NK-92 (cell line): ENCODE data around the gene RGPD3.
"Not testable (repeated sequence)": the region's sequence is repeated elsewhere in the genome, so short reads cannot be mapped to it uniquely, and the experiment has no call there.

ENCODE experiments used
- DNase-seq: peaks from one replicate; lab custom pipeline; 2025; ENCODE audit not compliant: unreplicated experiment; lab: John Stamatoyannopoulos, UW

RGPD3 gene

GRCh38 chr2:106468107-106468506, at the start of gene RGPD3:
Gene RGPD3 (minus strand): TSS chr2:106468413. CDS start chr2:106468288, 125 bp downstream.
- not testable (repeated sequence) for DNase-seq

GRCh38 chr2:106517329-106517728, 49.1 kb upstream of the RGPD3 start:
- no peak for DNase-seq

GRCh38 chr2:106516864-106517263, 48.7 kb upstream of the RGPD3 start:
- DNase-seq: no peak

- no peak for DNase-seq
These were observed 48.2 kb upstream of the RGPD3 start for GRCh38 chr2:106516436-106516835.

- DNase-seq: not testable (repeated sequence)
These were observed 46.6 kb upstream of the RGPD3 start for GRCh38 chr2:106514827-106515226.

- DNase-seq: not testable (repeated sequence)
These were observed 45.2 kb upstream of the RGPD3 start for GRCh38 chr2:106513391-106513790.

- DNase-seq: not testable (repeated sequence)
These were observed 43.7 kb upstream of the RGPD3 start for GRCh38 chr2:106511934-106512333.

GRCh38 chr2:106511476-106511901, 43.3 kb upstream of the RGPD3 start:
- DNase-seq: not testable (repeated sequence)

GRCh38 chr2:106510791-106511190, 42.6 kb upstream of the RGPD3 start:
- not testable (repeated sequence) for DNase-seq

GRCh38 chr2:106509374-106509770, 41.2 kb upstream of the RGPD3 start:
- not testable (repeated sequence) for DNase-seq

- not testable (repeated sequence) for DNase-seq
These were observed 40.6 kb upstream of the RGPD3 start for GRCh38 chr2:106508660-106509373.

GRCh38 chr2:106506002-106506687, 37.9 kb upstream of the RGPD3 start:
- DNase-seq: not testable (repeated sequence)

GRCh38 chr2:106504787-106505186, 36.6 kb upstream of the RGPD3 start:
- DNase-seq: not testable (repeated sequence)

- not testable (repeated sequence) for DNase-seq
These were observed 36.0 kb upstream of the RGPD3 start for GRCh38 chr2:106504192-106504591.

- DNase-seq: not testable (repeated sequence)
These were observed 34.1 kb upstream of the RGPD3 start for GRCh38 chr2:106502351-106502750.

GRCh38 chr2:106500350-106500749, 32.1 kb upstream of the RGPD3 start:
- not testable (repeated sequence) for DNase-seq

GRCh38 chr2:106498549-106498948, 30.3 kb upstream of the RGPD3 start:
- DNase-seq: not testable (repeated sequence)

GRCh38 chr2:106492913-106493312, 24.7 kb upstream of the RGPD3 start:
- DNase-seq: not testable (repeated sequence)

GRCh38 chr2:106492399-106492798, 24.2 kb upstream of the RGPD3 start:
- DNase-seq: not testable (repeated sequence)

- not testable (repeated sequence) for DNase-seq
These were observed 21.5 kb upstream of the RGPD3 start for GRCh38 chr2:106489701-106490100.

- not testable (repeated sequence) for DNase-seq
These were observed 19.4 kb upstream of the RGPD3 start for GRCh38 chr2:106487386-106488191.
